Measurements from ENCODE around the gene CES4A.

The CES4A gene

GRCh38 chr16:67052399-67052798 is 64.0 kb downstream of the CES4A start:
- no peak for DNase-seq (ENCODE audit: low read depth)
- no peak for TF ChIP-seq CTCF (IDR thresholded peaks at IDR 0.05; ENCODE audit: low read depth, low read length, missing control alignments)
- no peak overlapping the region for H3K4me3 ChIP-seq (ENCODE audit: low read depth, low read length)

- no peak overlapping the region for H3K4me3 ChIP-seq (ENCODE audit: low read depth, low read length)
- TF ChIP-seq CTCF (IDR thresholded peaks at IDR 0.05; ENCODE audit: low read depth, low read length, missing control alignments), result no peak
Measured at GRCh38 chr16:67053767-67054334, 65.5 kb downstream of the CES4A start.

GRCh38 chr16:67054901-67055300 is 66.5 kb downstream of the CES4A start:
- no peak overlapping the region for H3K4me3 ChIP-seq (ENCODE audit: low read depth, low read length)
- TF ChIP-seq CTCF (IDR thresholded peaks at IDR 0.05; ENCODE audit: low read depth, low read length, missing control alignments), result no peak
- no peak for DNase-seq (ENCODE audit: low read depth)

More at GRCh38 chr16:67053767-67054334, 65.5 kb downstream of the CES4A start:
- no peak for DNase-seq (ENCODE audit: low read depth)

- H3K4me3 ChIP-seq (ENCODE audit: low read depth, low read length), result no peak overlapping the region
- DNase-seq (ENCODE audit: low read depth), result no peak
- no peak for TF ChIP-seq CTCF (IDR thresholded peaks at IDR 0.05; ENCODE audit: low read depth, low read length, missing control alignments)
Measured at GRCh38 chr16:67055712-67056487, 67.5 kb downstream of the CES4A start.

Measured in GM12864 (cell line).